OCI-LY1 (cell line): ENCODE measurements around the gene CELSR2.
A peak's percentile ranks its signal among the peaks of the same experiment; 100 is the strongest.

Source experiments
- H2AFZ ChIP-seq: fragments of 200-600 bp; sonication (generic), shearing (Covaris generic); 2 replicates; pipeline ENCODE4 v1.6.0; 2014; ENCODE audit warnings: antibody characterized with exemption, mild to moderate bottlenecking, low read length
- H3F3A ChIP-seq: fragments of 200-600 bp; sonication (generic), shearing (Covaris generic); 2 replicates; pipeline ENCODE4 v1.6.0; 2014; ENCODE audit warnings: mild to moderate bottlenecking, antibody characterized with exemption, low read length, moderate library complexity; ENCODE audit not compliant: insufficient read depth
- H3K27ac ChIP-seq: fragments of 200-600 bp; sonication (generic); 2 replicates; pipeline ENCODE4 v1.5.1; 2014; ENCODE audit warnings: low read length, mixed run types, mild to moderate bottlenecking, low read depth; ENCODE audit not compliant: poor library complexity, severe bottlenecking
- H3K27me3 ChIP-seq: fragments of 200-600 bp; sonication (generic); 2 replicates; pipeline ENCODE4 v1.6.0; 2014; ENCODE audit warnings: antibody characterized with exemption, mild to moderate bottlenecking, low read length, moderate library complexity; ENCODE audit not compliant: insufficient read depth
- H3K36me3 ChIP-seq: fragments of 200-600 bp; sonication (generic); 2 replicates; pipeline ENCODE4 v1.6.1; 2014; ENCODE audit warnings: mild to moderate bottlenecking, antibody characterized with exemption, low read length, moderate library complexity, mixed read lengths; ENCODE audit not compliant: insufficient read depth
- H3K4me1 ChIP-seq: fragments of 200-600 bp; sonication (generic); 2 replicates; pipeline ENCODE4 v1.5.1; 2014; ENCODE audit warnings: mild to moderate bottlenecking, low read length, moderate library complexity; ENCODE audit not compliant: insufficient read depth, severe bottlenecking
- H3K4me2 ChIP-seq: fragments of 200-600 bp; sonication (generic), shearing (Covaris generic); 2 replicates; pipeline ENCODE4 v1.6.1; 2014; ENCODE audit warnings: low read length
- H3K4me3 ChIP-seq: fragments of 200-600 bp; sonication (generic); 2 replicates; pipeline ENCODE4 v1.5.1; 2014; ENCODE audit warnings: low read length, low read depth, mild to moderate bottlenecking, mixed read lengths; ENCODE audit not compliant: poor library complexity, severe bottlenecking
- H3K79me2 ChIP-seq: fragments of 200-600 bp; shearing (Covaris generic); 2 replicates; pipeline ENCODE4 v1.6.1; 2016; ENCODE audit warnings: mixed run types, low read length, mixed read lengths; ENCODE audit not compliant: insufficient read depth
- H3K9ac ChIP-seq: fragments of 200-600 bp; sonication (generic), shearing (Covaris generic); 2 replicates; pipeline ENCODE4 v1.6.1; 2014; ENCODE audit warnings: mild to moderate bottlenecking, low read length, mixed read lengths
- H3K9me2 ChIP-seq: fragments of 200-600 bp; sonication (generic), shearing (Covaris generic); 2 replicates; pipeline ENCODE4 v1.6.1; 2014; ENCODE audit warnings: low read depth, mild to moderate bottlenecking, low read length, mixed read lengths
- H3K9me3 ChIP-seq: fragments of 200-600 bp; shearing (Covaris generic); 2 replicates; pipeline ENCODE4 v1.6.1; 2014; ENCODE audit warnings: low read length, mixed read lengths
- H4K20me1 ChIP-seq: fragments of 200-600 bp; sonication (generic), shearing (Covaris generic); 2 replicates; pipeline ENCODE4 v1.6.0; 2016; ENCODE audit warnings: mild to moderate bottlenecking, low read length; ENCODE audit not compliant: insufficient read depth
- CTCF ChIP-seq: fragments of 200-600 bp; sonication (generic), shearing (Covaris generic); IDR thresholded peaks from 2 replicates; pipeline ENCODE4 v1.5.1; 2017; ENCODE audit warnings: mild to moderate bottlenecking, antibody characterized with exemption, low read length, moderate library complexity, mixed read lengths
- EZH2 ChIP-seq: fragments of 200-600 bp; sonication (generic), shearing (Covaris generic); IDR thresholded peaks from 2 replicates; pipeline ENCODE4 v1.8.0; 2017; ENCODE audit warnings: borderline replicate concordance, mixed run types, mild to moderate bottlenecking, antibody characterized with exemption, low read length, moderate library complexity, mixed read lengths

Gene CELSR2

DNA sequence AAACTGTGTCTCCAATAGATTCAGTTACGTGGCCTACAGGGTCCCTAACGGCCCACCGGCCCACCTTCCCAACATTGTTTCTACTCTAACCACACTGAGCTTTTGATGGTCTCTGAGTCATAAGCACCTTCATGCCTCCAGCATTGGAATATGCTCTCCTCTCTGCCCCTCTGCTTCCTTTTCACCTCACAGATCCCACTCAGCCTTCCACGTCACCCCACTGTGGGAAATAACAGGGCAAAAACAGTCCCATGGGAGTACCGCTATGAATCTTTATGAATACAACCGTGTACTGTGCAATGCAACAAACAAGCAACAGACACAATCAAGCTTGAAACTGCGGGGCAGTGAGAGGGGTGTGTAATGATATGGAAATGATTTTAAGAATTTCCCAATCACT, 40.9 kb upstream of the CELSR2 start:
- peaks cover 12% of the 10 kb centered on the region for H3K4me1 ChIP-seq
- H3F3A ChIP-seq, result no peaks in the 10 kb centered on the region
- H2AFZ ChIP-seq, result no peak overlapping the region
- H4K20me1 ChIP-seq, result no peaks in the 10 kb centered on the region
- no peak overlapping the region for H3K4me3 ChIP-seq
- no peak overlapping the region for H3K27ac ChIP-seq
- no peaks in the 10 kb centered on the region for H3K27me3 ChIP-seq
- H3K9me3 ChIP-seq, result no peaks in the 10 kb centered on the region
- no peaks in the 10 kb centered on the region for H3K79me2 ChIP-seq
- H3K9ac ChIP-seq, result no peak overlapping the region
- TF ChIP-seq CTCF, result no peak
- TF ChIP-seq EZH2, result no peak
- H3K36me3 ChIP-seq, result no peaks in the 10 kb centered on the region
- no peak overlapping the region for H3K4me2 ChIP-seq
- no peaks in the 10 kb centered on the region for H3K9me2 ChIP-seq

- Histone ChIP-seq H2AFZ (no peak overlapping the region), H3F3A (no peaks in the 10 kb centered on the region), H3K36me3 (no peaks in the 10 kb centered on the region), H4K20me1 (no peaks in the 10 kb centered on the region), H3K27ac (no peak overlapping the region), H3K4me2 (no peak overlapping the region), H3K4me1 (peaks cover 14% of the 10 kb centered on the region), H3K4me3 (no peak overlapping the region), H3K9me2 (no peaks in the 10 kb centered on the region), H3K27me3 (no peaks in the 10 kb centered on the region), H3K9me3 (no peaks in the 10 kb centered on the region), H3K79me2 (no peaks in the 10 kb centered on the region; the same call in 1 of the 2 replicates), H3K9ac (no peak overlapping the region)
- TF ChIP-seq EZH2 (no peak), CTCF (no peak)
Measured at GRCh38 chr1:109208836-109209463, 40.4 kb upstream of the CELSR2 start.

- peaks cover 3% of the 10 kb centered on the region; the same call in 1 of the 2 replicates for H3K36me3 ChIP-seq
- peak overlapping the region; percentile 24; the same call in 1 of the 2 replicates for H3K4me2 ChIP-seq
Measured at GRCh38 chr1:109210058-109210457, 39.3 kb upstream of the CELSR2 start.

More at GRCh38 chr1:109210058-109210457, 39.3 kb upstream of the CELSR2 start:
- Histone ChIP-seq H3K9ac (no peak overlapping the region), H3K4me1 (peaks cover 19% of the 10 kb centered on the region), H3F3A (no peaks in the 10 kb centered on the region), H4K20me1 (no peaks in the 10 kb centered on the region), H3K4me3 (no peak overlapping the region), H2AFZ (no peak overlapping the region), H3K9me3 (no peaks in the 10 kb centered on the region), H3K9me2 (no peaks in the 10 kb centered on the region), H3K27me3 (no peaks in the 10 kb centered on the region), H3K27ac (no peak overlapping the region), H3K79me2 (peaks cover 9% of the 10 kb centered on the region)
- TF ChIP-seq EZH2 (no peak), CTCF (no peak)
